Measurements from ENCODE around the gene PRODH.

- TF ChIP-seq CTCF (IDR thresholded peaks at IDR 0.05) (no peak), POLR2A (IDR thresholded peaks at IDR 0.05) (no peak)
These were observed 32.1 kb upstream of the PRODH start for GRCh38 chr22:18968011-18968749.

Data from uterus (tissue), 2 donors.